Gastrocnemius medialis (tissue), 4 donors: Measurements from ENCODE around the gene CLMN.

Experiments used
- CTCF ChIP-seq, 5 experiments: fragments of 450-650 bp in 3 of 5; fragments of 200-600 bp in 2 of 5; sonication (generic) in 2 of 5; IDR thresholded peaks in 4 of 5; conservative IDR thresholded peaks in 1 of 5; 1 replicate in 4 of 5; 2 replicates in 1 of 5; pipeline ENCODE4 v1.5.1; 2016 to 2019; ENCODE audit warnings: antibody characterized with exemption in 5 of 5, mild to moderate bottlenecking in 3 of 5, moderate library complexity in 3 of 5
- POLR2A ChIP-seq, 2 donors: fragments of 450-650 bp; IDR thresholded peaks; one replicate each; pipeline ENCODE4 v1.6.1; 2017; ENCODE audit warnings: antibody characterized with exemption in 2 of 2, mild to moderate bottlenecking in 2 of 2, moderate library complexity in 2 of 2

GRCh38 chr14:95225251-95225887 lies 94.3 kb downstream of the CLMN start:
- TF ChIP-seq POLR2A (IDR thresholded peaks at IDR 0.05) (no peak), CTCF (IDR thresholded peaks at IDR 0.05 in 4 of 5, conservative IDR thresholded peaks at IDR 0.05 in 1 of 5) (no peak)
